SK-N-SH (cell line): ENCODE data around the gene GRK2. TPM values are rescaled to one million over a fixed set of nuclear protein-coding genes. Genes with fewer than 3 reads are reported as not detected.
"Not testable (repeated sequence)": the region's sequence is repeated elsewhere in the genome, so short reads cannot be mapped to it uniquely, and the experiment has no call there.

Experiments used
- CTCF ChIA-PET: fragments of 300-600, 350-600 bp; formaldehyde crosslinking; extraction: SDS; loops from one replicate; lab custom pipeline; 2021; lab: Yijun Ruan, JAX
- POLR2A ChIA-PET: fragments of 350-600 bp; sonication (Branson Sonifier 250); formaldehyde crosslinking; extraction: SDS; loops from one replicate; lab custom pipeline; 2020; ENCODE audit warnings: antibody characterized with exemption, inconsistent platforms; lab: Yijun Ruan, JAX
- DNase-seq: peaks from one replicate; pipeline ENCODE4 v3.0.0; 2012
- H2AFZ ChIP-seq: fragments of 200-600 bp; sonication (generic); 2 replicates; pipeline ENCODE4 v1.8.1; 2016; ENCODE audit warnings: antibody characterized with exemption, mild to moderate bottlenecking, low read depth
- H3F3A ChIP-seq: fragments of 200-600 bp; sonication (generic); replicated peaks from 2 replicates; pipeline ENCODE3; 2016; ENCODE audit warnings: antibody characterized with exemption, mild to moderate bottlenecking; ENCODE audit not compliant: insufficient read depth
- H3K27ac ChIP-seq, 2 experiments: fragments of 200-500 bp in 1 of 2; fragments of 200-600 bp in 1 of 2; sonication (Bioruptor generic) in 1 of 2; sonication (generic), shearing (Covaris generic) in 1 of 2; 2 replicates each; pipeline versions ENCODE4 v1.5.1 to v1.6.1; 2014 to 2016; ENCODE audit warnings: low read depth in 2 of 2, inconsistent platforms in 1 of 2, low read length in 1 of 2, mild to moderate bottlenecking in 1 of 2, mixed read lengths in 1 of 2
- H3K27me3 ChIP-seq: fragments of 200-600 bp; sonication (generic), shearing (Covaris generic); 2 replicates; pipeline ENCODE4 v1.6.1; 2016; ENCODE audit warnings: mixed run types; ENCODE audit not compliant: insufficient read depth
- H3K36me3 ChIP-seq, 2 experiments: fragments of 200-500 bp in 1 of 2; fragments of 200-600 bp in 1 of 2; sonication (Bioruptor generic) in 1 of 2; sonication (generic) in 1 of 2; replicated peaks in 1 of 2; 2 replicates each; pipeline versions ENCODE3 to v1.5.1; 2014 to 2016; ENCODE audit warnings: low read length in 1 of 2, mild to moderate bottlenecking in 1 of 2; ENCODE audit not compliant: insufficient read depth in 2 of 2, control insufficient read depth in 1 of 2
- H3K4me1 ChIP-seq, 2 experiments: fragments of 200-500 bp in 1 of 2; fragments of 200-600 bp in 1 of 2; sonication (Bioruptor generic) in 1 of 2; sonication (generic), shearing (Covaris generic) in 1 of 2; 2 replicates each; pipeline versions ENCODE4 v1.5.1 to v1.6.1; 2014 to 2016; ENCODE audit warnings: low read depth in 1 of 2, low read length in 1 of 2, mixed run types in 1 of 2; ENCODE audit not compliant: insufficient read depth in 2 of 2, control insufficient read depth in 1 of 2
- H3K4me2 ChIP-seq: fragments of 200-600 bp; sonication (generic), shearing (Covaris generic); 2 replicates; pipeline ENCODE4 v1.6.1; 2017; ENCODE audit warnings: mixed run types
- H3K4me3 ChIP-seq, 2 experiments: fragments of 200-500 bp in 1 of 2; fragments of 200-600 bp in 1 of 2; sonication (Bioruptor generic) in 1 of 2; sonication (generic), shearing (Covaris generic) in 1 of 2; 2 replicates each; pipeline versions ENCODE4 v1.5.1 to v1.8.1; 2014 to 2016; ENCODE audit warnings: low read depth in 2 of 2, inconsistent platforms in 1 of 2, low read length in 1 of 2, mild to moderate bottlenecking in 1 of 2, mixed read lengths in 1 of 2, moderate library complexity in 1 of 2
- H3K79me2 ChIP-seq: fragments of 200-600 bp; sonication (generic); 2 replicates; pipeline ENCODE4 v1.8.1; 2017; ENCODE audit warnings: mild to moderate bottlenecking; ENCODE audit not compliant: insufficient read depth
- H3K9ac ChIP-seq: fragments of 200-600 bp; sonication (generic); 2 replicates; pipeline ENCODE4 v1.6.1; 2017; ENCODE audit warnings: mixed run types
- H3K9me2 ChIP-seq: fragments of 200-600 bp; sonication (generic); 2 replicates; pipeline ENCODE4 v1.6.1; 2017; ENCODE audit warnings: mixed run types
- H3K9me3 ChIP-seq: fragments of 200-600 bp; sonication (generic); 2 replicates; pipeline ENCODE4 v1.6.1; 2017; ENCODE audit warnings: mixed run types, mild to moderate bottlenecking, moderate library complexity
- H4K20me1 ChIP-seq: fragments of 200-600 bp; sonication (generic); 2 replicates; pipeline ENCODE4 v1.6.1; 2017; ENCODE audit warnings: mild to moderate bottlenecking, mixed run types; ENCODE audit not compliant: insufficient read depth
- ELF1 ChIP-seq: IDR thresholded peaks from 2 replicates; pipeline ENCODE4 v1.4.0; 2012
- EZH2phosphoT487 ChIP-seq: fragments of 200-600 bp; sonication (generic); IDR thresholded peaks from 2 replicates; pipeline ENCODE4 v1.6.1; 2017; ENCODE audit warnings: low read depth, mixed run types, mild to moderate bottlenecking, antibody characterized with exemption, moderate library complexity, borderline replicate concordance
- GABPA ChIP-seq: IDR thresholded peaks from 2 replicates; pipeline ENCODE4 v1.4.0; 2012; ENCODE audit warnings: low read depth, mild to moderate bottlenecking
- GATA2 ChIP-seq: sonication (generic); formaldehyde crosslinking; IDR thresholded peaks from 2 replicates; pipeline ENCODE4 v1.5.0; 2020; ENCODE audit warnings: mild to moderate bottlenecking, missing genetic modification reagents
- JUND ChIP-seq: IDR thresholded peaks from 2 replicates; pipeline ENCODE4 v1.4.0; 2012
- MEF2A ChIP-seq: IDR thresholded peaks from 2 replicates; pipeline ENCODE4 v1.4.0; 2012; ENCODE audit warnings: low read depth, borderline replicate concordance
- MXI1 ChIP-seq: IDR thresholded peaks from 2 replicates; pipeline ENCODE4 v1.6.1; 2012; ENCODE audit warnings: mild to moderate bottlenecking, low read depth, low read length, improper control_type of control experiment
- NRF1 ChIP-seq: IDR thresholded peaks from 2 replicates; pipeline ENCODE4 v1.6.1; 2012; ENCODE audit warnings: low read depth, mild to moderate bottlenecking, low read length
- RCOR1 ChIP-seq: fragments of 150-350 bp; IDR thresholded peaks from 2 replicates; pipeline ENCODE4 v1.6.1; 2017; ENCODE audit warnings: antibody characterized with exemption, low read length
- RFX5 ChIP-seq: IDR thresholded peaks from 2 replicates; pipeline ENCODE4 v1.6.1; 2012; ENCODE audit warnings: mild to moderate bottlenecking, improper control_type of control experiment, low read length
- SIN3A ChIP-seq: IDR thresholded peaks from 2 replicates; pipeline ENCODE4 v1.6.1; 2012; ENCODE audit warnings: low read depth, mild to moderate bottlenecking, low read length, moderate library complexity, borderline replicate concordance
- TAF1 ChIP-seq: IDR thresholded peaks from 2 replicates; pipeline ENCODE4 v1.6.1; 2012; ENCODE audit warnings: low read depth, mild to moderate bottlenecking, low read length, moderate library complexity, borderline replicate concordance
- YY1 ChIP-seq: IDR thresholded peaks from 2 replicates; pipeline ENCODE4 v1.4.0; 2012; ENCODE audit warnings: low read depth, mild to moderate bottlenecking
- WGBS: methylation state at CpG from one replicate; pipeline ENCODE4 v1.1.6; 2017; ENCODE audit warnings: low lambda C conversion rate; 5-methylcytosine and 5-hydroxymethylcytosine counted together
- polyA plus RNA-seq, 3 experiments: library from polyadenylated mRNA; depleted of rRNA; stranded (reverse); fragments of >200 nt; gene quantifications; 2 replicates each; pipeline ENCODE4 v1.2.3, GENCODE V29; 2012
- TF ChIP-seq, protein P1 (sequence below): IDR thresholded peaks from 2 replicates; pipeline ENCODE4; 2012
- TF ChIP-seq, protein P2 (sequence below): fragments of 150-350 bp; IDR thresholded peaks from 2 replicates; pipeline ENCODE4 v1.6.1; 2016; ENCODE audit warnings: mild to moderate bottlenecking, low read depth, low read length
- TF ChIP-seq, protein P3 (sequence below): IDR thresholded peaks from 2 replicates; pipeline ENCODE4 v1.4.0; 2012; ENCODE audit warnings: low read depth

Gene GRK2
- polyA plus RNA-seq, 1 of the 3 experiments (the other 2 are of a cell fraction) = 48.5 TPM

DNA sequence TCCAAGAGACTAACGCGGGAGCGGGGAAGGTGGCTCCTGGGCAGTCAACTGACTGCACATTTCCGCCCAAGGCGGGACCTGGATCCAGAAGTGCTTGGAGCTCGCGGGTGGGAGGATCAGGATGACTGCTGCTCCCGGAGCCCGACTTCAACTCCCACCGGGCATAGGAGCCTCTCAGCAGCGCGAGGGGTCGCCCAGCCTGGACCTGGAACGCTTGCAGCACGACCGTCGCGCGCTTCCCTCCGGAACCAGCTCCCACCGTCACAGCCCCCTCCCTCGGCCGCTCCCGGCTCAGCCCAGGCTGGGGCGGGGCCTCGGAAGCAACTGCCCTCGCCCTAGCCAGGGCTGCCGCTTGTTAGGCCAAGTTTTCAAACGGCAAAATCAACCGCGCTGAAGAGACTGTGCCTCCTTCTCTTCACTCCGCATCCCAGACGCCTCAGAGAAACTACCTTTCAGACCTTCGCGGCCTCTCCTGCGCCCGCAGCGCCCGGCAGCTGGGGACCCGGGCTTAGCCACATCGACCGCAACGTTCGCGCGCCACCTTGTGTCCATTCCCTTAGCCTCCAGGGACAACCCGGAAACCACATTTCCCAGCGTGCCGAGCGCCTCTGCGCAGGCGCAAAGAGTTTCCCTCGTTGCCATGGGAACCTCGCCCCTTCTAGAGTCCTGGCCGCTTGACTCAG is 51.1 kb downstream of the GRK2 start (continued):
- TF ChIP-seq, protein P1, sequence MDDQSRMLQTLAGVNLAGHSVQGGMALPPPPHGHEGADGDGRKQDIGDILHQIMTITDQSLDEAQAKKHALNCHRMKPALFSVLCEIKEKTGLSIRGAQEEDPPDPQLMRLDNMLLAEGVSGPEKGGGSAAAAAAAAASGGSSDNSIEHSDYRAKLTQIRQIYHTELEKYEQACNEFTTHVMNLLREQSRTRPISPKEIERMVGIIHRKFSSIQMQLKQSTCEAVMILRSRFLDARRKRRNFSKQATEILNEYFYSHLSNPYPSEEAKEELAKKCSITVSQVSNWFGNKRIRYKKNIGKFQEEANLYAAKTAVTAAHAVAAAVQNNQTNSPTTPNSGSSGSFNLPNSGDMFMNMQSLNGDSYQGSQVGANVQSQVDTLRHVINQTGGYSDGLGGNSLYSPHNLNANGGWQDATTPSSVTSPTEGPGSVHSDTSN = no peak
- TF ChIP-seq YY1 (no peak), TAF1 (no peak; the same call in none of the 2 replicates), JUND (no peak), RCOR1 (no peak; the same call in 1 of the 2 replicates), RFX5 (no peak), GATA2 (CRISPR knock-in tag) (no peak), MEF2A (no peak), MXI1 (peak; percentile 76), NRF1 (peak; percentile 97), GABPA (no peak; the same call in 1 of the 2 replicates), ELF1 (peak; percentile 68)
- TF ChIP-seq, protein P2, sequence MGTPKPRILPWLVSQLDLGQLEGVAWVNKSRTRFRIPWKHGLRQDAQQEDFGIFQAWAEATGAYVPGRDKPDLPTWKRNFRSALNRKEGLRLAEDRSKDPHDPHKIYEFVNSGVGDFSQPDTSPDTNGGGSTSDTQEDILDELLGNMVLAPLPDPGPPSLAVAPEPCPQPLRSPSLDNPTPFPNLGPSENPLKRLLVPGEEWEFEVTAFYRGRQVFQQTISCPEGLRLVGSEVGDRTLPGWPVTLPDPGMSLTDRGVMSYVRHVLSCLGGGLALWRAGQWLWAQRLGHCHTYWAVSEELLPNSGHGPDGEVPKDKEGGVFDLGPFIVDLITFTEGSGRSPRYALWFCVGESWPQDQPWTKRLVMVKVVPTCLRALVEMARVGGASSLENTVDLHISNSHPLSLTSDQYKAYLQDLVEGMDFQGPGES = no peak

DNA sequence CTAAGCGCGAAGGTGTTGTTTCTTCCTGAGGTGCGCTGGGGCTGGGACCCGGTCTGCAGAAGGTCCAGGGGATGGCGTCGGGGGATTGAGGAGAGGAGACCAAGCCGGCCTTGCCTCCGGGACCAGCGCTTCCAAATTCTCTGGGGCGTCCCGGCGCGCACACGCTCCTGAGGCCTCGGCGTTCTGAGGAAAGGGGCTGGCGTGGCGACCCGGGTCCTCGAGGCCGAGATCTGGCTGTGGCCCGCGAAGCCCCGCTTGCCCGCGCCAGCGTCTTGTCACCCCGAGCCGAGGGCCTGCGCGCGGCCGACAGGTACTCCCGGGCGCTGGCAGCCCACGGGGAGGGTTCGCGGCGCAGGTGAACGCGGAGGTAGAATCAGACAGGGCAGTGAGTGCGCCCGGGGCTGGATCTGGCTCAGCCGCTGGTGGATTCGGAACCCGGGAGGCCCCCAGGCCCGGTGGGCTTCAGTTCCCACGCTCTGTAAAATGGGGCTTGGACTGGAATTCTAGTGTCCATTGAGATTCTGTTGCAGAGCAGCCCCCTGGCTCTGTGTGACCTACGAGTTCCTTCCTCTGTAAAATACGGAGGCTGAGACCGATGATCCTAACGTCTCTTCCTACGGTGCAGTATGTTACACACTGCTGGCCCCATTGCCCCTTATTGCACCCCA is 51.7 kb downstream of the GRK2 start:
- POLR2A ChIA-PET = interaction anchor here (1.1 to 4.3 kb wide), 7 partner anchors 15 to 78 kb away, joined by 3 to 19 read pairs (median 6); partner anchors contain the start of genes ANKRD13D, GRK2, POLD4 and SSH3
- Histone ChIP-seq H3K9ac (peak overlapping the region; percentile 77), H3F3A (peaks cover 23% of the 10 kb centered on the region), H3K9me2 (no peaks in the 10 kb centered on the region), H3K27ac (peak overlapping the region in 1 of 2 experiments; percentile 84; a peak in 2 of 4 replicates), H3K27me3 (no peaks in the 10 kb centered on the region), H3K4me2 (peak overlapping the region; percentile 94), H2AFZ (peak overlapping the region; percentile 91), H3K9me3 (no peaks in the 10 kb centered on the region), H3K79me2 (0 out of 2 replicates have a peak, but pooled peaks cover 4% of the 10 kb centered on the region), H3K4me3 (peak overlapping the region; percentile 83 to 85), H4K20me1 (no peaks in the 10 kb centered on the region), H3K36me3 (no peaks in the 10 kb centered on the region), H3K4me1 (peaks cover 4 to 9% of the 10 kb centered on the region in 2 experiments; a peak in 1 of 4 replicates)
- DNase-seq = no peak
- 0 out of 2 replicates have a peak, but pooled peaks have one; percentile 0 for TF ChIP-seq SIN3A
- TF ChIP-seq EZH2phosphoT487 = no peak
- no peak for TF ChIP-seq MEF2A
- TF ChIP-seq, protein P3, sequence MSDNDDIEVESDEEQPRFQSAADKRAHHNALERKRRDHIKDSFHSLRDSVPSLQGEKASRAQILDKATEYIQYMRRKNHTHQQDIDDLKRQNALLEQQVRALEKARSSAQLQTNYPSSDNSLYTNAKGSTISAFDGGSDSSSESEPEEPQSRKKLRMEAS = peak; percentile 21; the same call in 1 of the 2 replicates
- TF ChIP-seq, protein P2 = no peak
- CTCF ChIA-PET = interaction anchor here (0.6 to 12.0 kb wide), 56 partner anchors 9 to 396 kb away, joined by 3 to 274 read pairs (median 5); partner anchors contain the start of genes ANKRD13D, GRK2, POLD4 and PPP1CA
- WGBS = 0% methylated on average over 11 of the region's 53 CpGs

DNA sequence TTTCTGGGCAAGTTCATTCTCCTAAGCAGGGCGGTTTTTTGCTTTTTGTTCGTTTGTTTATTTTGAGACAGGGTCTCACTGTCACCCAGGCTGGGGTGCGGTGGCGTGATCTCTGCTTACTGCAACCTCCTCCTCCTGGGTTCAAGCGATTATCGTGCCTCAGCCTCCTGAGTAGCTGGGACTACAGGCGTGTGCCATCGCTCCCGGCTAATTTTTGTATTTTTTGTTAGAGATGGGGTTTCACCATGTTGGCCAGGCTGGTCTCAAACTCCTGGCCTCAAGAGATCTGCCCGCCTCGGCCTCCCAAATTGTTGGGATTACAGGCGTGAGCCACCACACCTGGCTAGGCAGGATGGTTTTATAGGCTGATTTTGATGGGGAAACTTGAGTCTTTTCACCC is 52.6 kb downstream of the GRK2 start:
- not testable (repeated sequence) for H3K79me2 ChIP-seq, H4K20me1 ChIP-seq, H3K4me1 ChIP-seq, H2AFZ ChIP-seq, DNase-seq, H3K9me3 ChIP-seq, H3K27ac ChIP-seq, H3K36me3 ChIP-seq, H3K9me2 ChIP-seq, H3K27me3 ChIP-seq, H3K4me3 ChIP-seq
- Histone ChIP-seq H3K9ac (0 out of 2 replicates have a peak overlapping the region, but pooled peaks have one; percentile 77), H3F3A (peaks cover 17% of the 10 kb centered on the region), H3K4me2 (peak overlapping the region; percentile 94)
- WGBS = 96% methylated on average over 12 of the region's 12 CpGs
- ChIA-PET POLR2A (interaction anchor here (0.6 to 4.3 kb wide), 3 partner anchors 34 to 239 kb away, joined by 3 to 19 read pairs (median 6); partner anchors contain the start of gene POLD4), CTCF (interaction anchor here (0.7 to 12.0 kb wide), 10 partner anchors 16 to 268 kb away, joined by 3 to 274 read pairs (median 24); partner anchors contain the start of genes ANKRD13D, GRK2, POLD4 and SSH3)
